HG02885 (cell line): ENCODE results near the gene TNPO2.
"Not testable (repeated sequence)": the region's sequence is repeated elsewhere in the genome, so short reads cannot be mapped to it uniquely, and the experiment has no call there.

ENCODE experiments used
- ATAC-seq: cut with Tn5 transposase; IDR thresholded peaks from one replicate; pipeline ENCODE4 v1.9.1; 2021; ENCODE audit warnings: mild to moderate bottlenecking; ENCODE audit not compliant: unreplicated experiment, poor library complexity

The TNPO2 gene

DNA sequence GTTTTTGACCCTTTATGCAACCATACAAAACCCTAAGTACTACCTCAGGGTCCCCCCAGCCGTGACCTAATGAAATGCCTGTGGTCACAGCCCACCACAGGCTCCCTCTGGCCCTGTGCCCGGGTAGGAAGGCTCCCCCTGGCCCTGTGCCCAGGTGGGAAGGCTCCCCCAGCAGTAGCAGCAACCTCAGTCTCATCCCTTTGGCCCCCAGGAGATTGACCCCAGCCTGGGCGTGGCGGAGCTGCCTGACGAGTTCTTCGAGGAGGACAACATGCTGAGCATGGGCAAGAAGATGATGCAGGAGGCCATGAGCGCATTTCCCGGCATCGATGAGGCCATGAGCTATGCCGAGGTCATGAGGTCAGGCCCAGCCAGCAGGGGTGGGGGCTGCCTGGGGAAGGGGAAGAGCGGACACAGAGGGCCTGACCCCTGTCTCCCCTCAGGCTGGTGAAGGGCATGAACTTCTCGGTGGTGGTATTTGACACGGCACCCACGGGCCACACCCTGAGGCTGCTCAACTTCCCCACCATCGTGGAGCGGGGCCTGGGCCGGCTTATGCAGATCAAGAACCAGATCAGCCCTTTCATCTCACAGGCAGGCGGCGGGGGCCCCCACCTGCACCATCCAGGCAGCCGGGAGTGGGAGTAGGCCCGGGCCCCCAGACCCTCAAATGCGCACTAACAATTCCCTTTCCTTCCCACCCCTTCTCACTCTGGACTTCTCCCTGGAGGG, 21.6 kb upstream of the TNPO2 start:
- ATAC-seq: no peak

DNA sequence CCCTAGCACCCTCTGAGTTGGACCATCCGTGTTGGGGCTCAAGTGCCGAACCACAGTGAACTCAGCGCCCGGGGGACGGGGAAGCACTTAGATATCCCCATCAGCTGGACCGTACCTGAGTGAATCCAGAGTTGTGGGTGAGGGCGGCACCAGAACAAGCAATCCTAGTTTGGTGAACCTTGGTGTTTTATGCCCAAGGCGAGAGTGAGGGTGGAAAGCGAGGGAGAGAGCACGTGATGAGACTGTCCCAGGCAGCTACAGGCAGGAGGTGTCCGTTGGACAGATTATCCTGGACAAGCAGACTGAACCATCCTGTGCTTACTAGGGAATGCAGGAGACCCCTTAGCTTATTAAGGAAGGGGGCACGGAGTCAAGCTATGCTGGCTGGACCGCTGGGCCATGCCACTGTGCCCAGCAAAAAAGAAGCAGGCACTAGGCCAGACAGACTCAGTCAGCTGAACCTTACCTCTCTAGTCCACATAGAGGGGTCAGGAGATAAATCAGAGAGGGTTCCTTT, 14.2 kb upstream of the TNPO2 start:
- ATAC-seq: no peak

DNA sequence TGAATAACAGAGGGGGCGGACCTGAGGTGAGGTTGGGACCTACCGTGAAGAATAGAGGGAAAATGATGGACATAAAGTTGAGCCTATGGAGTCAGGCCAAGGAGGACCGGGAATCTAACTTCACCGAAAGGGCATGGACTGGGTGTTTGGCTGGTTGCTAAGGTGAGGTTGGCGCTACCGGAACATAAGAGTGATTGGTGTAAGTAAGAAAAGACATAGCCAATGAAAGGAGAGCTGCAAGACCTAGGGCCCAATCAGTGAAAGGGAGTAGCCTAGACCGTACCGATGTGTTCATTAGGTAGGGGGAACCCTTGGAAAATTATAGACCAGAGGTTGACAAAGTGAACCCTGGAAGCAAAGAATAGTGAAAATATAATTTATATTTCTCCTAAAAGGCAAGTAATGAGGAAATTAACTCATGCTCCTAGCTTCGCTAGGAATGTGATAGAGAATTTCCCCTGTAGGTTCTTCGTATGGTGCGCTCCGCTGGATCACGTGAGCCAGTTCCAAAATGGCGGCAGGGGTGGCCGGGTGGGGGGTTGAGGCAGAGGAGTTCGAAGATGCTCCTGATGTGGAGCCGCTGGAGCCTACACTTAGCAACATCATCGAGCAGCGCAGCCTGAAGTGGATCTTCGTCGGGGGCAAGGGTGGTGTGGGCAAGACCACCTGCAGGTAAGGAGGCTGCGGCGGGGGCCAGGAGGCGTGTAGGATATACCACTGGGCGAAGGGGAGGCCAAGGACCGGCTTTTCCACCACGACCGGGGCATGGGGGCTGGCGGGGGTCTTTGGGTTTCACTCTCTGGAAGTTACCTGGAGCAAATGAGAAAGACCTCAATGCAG, 13.5 kb upstream of the TNPO2 start, which contains the start of gene GET3:
Gene GET3 (plus strand): TSS at position 503 of the 840 bp plus-strand sequence. CDS start 9 bp downstream, at position 512.
- peak; percentile 76 for ATAC-seq

GRCh38 chr19:12733369-12734214, 9.9 kb upstream of the TNPO2 start:
- no peak for ATAC-seq

DNA sequence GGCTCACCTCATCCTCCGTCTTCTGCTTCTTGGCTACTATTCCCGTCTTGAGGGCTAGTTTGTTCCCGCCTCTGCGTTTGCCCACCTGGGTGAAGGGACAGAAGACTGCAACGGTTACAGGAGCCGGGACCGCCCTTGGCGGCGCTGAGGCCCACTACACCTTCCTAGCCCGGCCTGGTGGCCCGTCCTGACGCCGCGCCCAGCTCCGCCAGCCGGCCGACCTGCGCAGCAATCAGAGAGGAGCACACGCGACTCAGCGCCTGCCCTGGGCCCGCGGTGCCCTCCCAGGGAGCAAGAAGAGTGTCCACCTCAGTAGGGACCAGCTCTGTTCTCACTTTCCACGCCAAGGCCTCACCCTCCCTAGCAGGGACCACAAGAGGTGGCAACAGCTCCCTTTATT, 7.6 kb upstream of the TNPO2 start:
- ATAC-seq: no peak

- no peak for ATAC-seq
Observed at GRCh38 chr19:12730064-12730463, 6.3 kb upstream of the TNPO2 start.

- ATAC-seq: no peak
Observed at GRCh38 chr19:12727745-12728433, 4.2 kb upstream of the TNPO2 start.

GRCh38 chr19:12726988-12727316, 3.2 kb upstream of the TNPO2 start:
- no peak for ATAC-seq

DNA sequence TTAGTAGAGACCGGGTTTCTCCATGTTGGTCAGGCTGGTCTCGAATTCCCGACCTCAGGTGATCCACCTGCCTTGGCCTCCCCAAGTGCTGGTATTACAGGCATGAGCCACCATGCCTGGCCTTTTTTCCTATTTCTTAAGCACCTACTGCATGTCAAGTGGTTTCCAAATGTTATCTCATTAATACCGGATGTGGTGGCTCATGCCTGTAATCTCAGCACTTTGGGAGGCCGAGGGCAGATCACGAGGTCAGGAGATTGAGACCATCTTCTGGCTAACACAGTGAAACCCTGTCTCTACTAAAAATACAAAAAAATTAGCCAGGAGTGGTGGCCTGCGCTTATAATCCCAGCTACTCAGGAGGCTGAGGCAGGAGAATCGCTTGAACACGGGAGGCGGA, 1.9 kb upstream of the TNPO2 start:
- not testable (repeated sequence) for ATAC-seq

DNA sequence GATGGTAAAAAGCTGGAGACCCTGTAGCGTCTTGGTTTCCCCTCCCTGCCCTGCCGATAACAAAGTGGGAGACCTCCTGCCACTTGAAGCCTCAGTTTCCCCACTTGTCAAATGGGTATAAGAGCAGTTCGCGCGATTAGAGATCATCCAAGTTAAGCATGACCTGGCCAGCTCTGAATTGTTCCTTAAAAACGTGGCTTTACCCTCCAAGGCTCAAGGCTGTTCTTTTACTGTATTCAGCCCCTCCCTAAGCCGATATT, 421 bp downstream of the TNPO2 start:
- ATAC-seq: no peak

DNA sequence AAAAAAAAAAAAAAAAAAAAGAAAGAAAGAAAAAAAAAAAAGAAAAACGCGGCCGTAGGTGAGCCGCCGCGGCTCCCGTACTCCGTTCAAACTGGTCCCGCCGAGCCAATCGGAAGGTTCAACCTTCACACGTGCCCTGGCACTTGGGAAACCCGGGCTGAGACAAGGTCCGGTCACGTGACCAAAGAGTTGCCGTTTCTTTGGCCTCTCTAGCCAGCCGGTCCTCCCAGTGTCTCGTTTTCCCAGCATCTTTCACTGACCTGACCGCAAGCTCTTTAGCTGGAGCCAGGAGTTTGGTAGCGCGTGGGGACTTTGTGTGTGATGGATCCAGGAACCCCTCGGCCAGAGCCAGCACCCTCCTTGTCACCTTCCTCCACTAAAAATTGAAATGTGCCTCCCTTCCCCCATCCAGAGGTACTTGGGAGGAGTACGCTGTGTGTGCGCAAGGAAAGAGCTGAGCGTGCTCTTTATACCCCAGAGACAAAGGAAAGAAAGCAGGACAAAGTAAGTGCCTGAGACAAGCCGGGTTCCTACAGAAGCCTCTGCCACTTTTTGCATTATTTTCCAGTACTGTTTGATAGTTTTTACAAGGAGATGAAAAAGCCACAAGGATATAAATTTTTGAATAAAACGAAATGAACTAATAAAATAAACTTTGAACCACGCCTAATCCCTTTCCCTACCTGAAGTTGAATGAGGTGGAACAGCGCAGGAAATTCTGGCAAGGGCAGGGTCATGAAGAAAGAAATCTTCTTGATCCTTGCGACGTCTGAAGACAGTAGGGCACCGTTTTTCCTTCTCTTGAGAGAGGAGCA, 959 bp downstream of the TNPO2 start:
- ATAC-seq: peak; percentile 80

DNA sequence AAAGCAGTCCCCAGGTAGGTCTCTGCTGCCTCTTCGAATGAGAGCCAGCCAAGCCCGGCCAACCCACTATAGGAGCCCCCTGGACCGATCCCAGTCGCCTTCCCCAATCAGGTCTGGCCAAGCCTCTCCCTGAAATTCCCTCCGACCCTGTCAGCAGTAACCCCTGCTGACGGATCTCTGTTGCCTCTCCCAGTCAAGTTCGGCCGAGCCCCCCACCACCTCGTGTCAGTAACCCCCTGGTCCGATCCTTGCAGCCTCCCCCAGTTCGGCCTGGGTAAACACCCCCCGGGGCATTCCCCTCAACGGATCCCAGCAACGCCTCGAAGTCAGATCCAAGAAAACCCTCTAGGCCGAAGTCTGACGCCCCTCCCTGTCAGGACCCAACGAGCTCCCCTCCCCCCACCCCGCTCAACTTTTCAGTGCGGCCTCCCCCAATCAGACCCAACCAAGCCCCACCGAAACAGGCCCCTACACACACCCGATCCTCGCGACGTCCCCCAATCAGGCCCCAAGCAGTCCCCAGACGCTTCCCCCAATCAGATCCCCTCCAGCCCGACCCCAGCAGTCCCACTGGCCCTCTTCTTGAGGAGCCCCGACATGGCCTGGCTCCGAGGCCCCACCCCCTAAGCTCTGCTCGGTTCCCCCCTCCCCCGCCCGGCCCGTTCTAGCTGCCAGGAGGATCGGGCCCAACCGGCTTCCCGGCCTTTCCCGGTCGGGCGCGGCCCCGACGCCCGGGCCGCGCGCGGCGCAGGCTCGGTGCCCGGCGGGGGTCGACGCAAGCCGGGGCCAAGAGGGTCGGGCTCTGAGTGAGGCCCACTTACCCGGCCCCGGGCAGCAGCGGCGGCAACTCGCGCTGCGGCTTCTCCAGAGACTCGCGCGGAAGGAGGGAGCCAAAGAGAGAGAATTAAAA, 1.8 kb downstream of the TNPO2 start:
- peak; percentile 26 for ATAC-seq

DNA sequence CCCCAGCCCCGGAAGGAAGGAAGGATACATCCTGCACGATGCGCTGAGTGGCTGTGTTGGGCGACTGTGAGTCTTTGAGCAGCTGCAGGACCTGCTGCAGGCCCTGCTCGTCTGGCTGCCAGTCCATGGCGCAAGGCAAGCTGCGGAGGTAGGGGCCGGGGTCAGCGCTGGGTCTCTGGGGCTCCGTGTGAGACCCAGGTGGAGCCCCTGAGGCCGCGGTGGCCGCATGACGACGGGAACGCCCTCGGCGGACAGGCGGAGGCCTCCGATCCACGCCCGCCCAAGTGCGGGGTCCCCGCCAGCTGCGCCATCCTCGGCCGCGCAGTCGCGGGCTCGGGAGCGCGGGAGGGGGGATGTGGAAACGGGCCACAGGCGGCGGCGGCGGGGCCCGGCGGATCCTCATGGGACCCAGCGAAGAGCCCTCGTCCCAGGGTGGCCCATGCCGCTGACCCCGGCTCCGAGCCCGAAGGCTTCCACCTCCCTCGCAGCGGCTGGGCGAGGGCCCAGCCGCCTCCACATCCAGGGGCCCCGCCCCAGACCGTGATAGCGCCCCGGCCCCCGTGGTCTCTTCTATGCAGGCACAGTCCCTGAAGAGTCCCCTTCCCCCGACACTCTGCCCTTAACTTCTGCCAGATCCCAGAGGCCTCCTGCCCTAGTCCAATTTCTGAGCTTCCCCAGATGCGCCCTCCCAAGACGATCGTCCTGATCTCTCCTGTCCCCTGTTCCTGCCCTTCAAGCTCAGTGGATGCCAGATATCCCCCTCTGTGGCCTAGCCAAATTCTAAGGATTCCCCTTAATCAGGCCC, 2.7 kb downstream of the TNPO2 start:
- ATAC-seq: no peak

DNA sequence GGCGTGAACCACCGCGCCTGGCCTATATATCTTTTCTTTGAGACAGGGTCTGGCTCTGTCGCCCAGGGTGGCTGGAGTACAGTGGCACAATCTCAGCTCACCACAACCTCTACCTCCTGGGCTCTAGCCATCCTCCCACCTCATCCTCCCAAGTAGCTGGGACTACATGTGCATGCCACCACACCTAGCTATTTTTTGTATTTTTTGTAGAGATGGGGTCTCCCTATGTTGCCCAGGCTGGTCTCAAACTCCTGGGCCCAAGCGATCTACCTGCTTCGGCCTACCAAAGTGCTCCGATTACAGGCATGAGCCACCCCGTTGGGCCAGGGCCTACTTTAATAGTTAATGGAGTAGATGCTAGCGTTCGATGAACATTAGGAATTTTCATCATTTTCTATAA, 3.4 kb downstream of the TNPO2 start:
- ATAC-seq: no peak

GRCh38 chr19:12715929-12716328, 7.8 kb downstream of the TNPO2 start:
- ATAC-seq: no peak

- ATAC-seq: no peak
Observed at GRCh38 chr19:12715102-12715501, 8.6 kb downstream of the TNPO2 start.

GRCh38 chr19:12713304-12713703, 10.4 kb downstream of the TNPO2 start:
- ATAC-seq: not testable (repeated sequence)

- not testable (repeated sequence) for ATAC-seq
Observed at GRCh38 chr19:12712077-12712476, 11.7 kb downstream of the TNPO2 start.
